ENCODE results near the gene OR51B6.
"Not testable (repeated sequence)": the region's sequence is repeated elsewhere in the genome, so short reads cannot be mapped to it uniquely, and the experiment has no call there.

The OR51B6 gene

GRCh38 chr11:5366365-5366764 is 15.1 kb downstream of the OR51B6 start:
- DNase-seq: not testable (repeated sequence)

- DNase-seq: no peak
These were observed 15.5 kb downstream of the OR51B6 start for GRCh38 chr11:5366856-5367255.

GRCh38 chr11:5367448-5368074 is 16.3 kb downstream of the OR51B6 start:
- DNase-seq: no peak

- no peak for DNase-seq
These were observed 17.3 kb downstream of the OR51B6 start for GRCh38 chr11:5368502-5369043.

GRCh38 chr11:5369789-5370188 is 18.5 kb downstream of the OR51B6 start:
- no peak for DNase-seq

GRCh38 chr11:5380740-5381342 is 29.5 kb downstream of the OR51B6 start:
- no peak for DNase-seq

- DNase-seq: no peak
These were observed 32.3 kb downstream of the OR51B6 start, which contains the start of gene OR51M1 for GRCh38 chr11:5383576-5383975. Gene OR51M1, plus strand, starts transcription at chr11:5383812. Its CDS starts 5,587 bp downstream, at chr11:5389399.

GRCh38 chr11:5384335-5384734 is 33.0 kb downstream of the OR51B6 start:
- DNase-seq: no peak

- DNase-seq: no peak
These were observed 38.9 kb downstream of the OR51B6 start for GRCh38 chr11:5390210-5390609.

GRCh38 chr11:5394091-5394490 is 42.8 kb downstream of the OR51B6 start:
- no peak for DNase-seq

GRCh38 chr11:5398936-5399335 is 47.6 kb downstream of the OR51B6 start:
- no peak for DNase-seq

All from activated T-cell treated with anti-CD3 and anti-CD28 coated beads for 4 hours (primary cell).